Cardiac muscle cell (in vitro differentiated cells and primary cell): ENCODE results near the gene TNFRSF6B. TPM values are rescaled to one million over a fixed set of nuclear protein-coding genes. Genes with fewer than 3 reads are reported as not detected.

Experiments
- DNase-seq, 2 donors: peaks; one replicate each; pipeline versions ENCODE4 v3.0.0 to v3.0.0-alpha.2; 2010 to 2017; ENCODE audit warnings: low read depth in 1 of 2, low spot score in 1 of 2
- H3K27ac ChIP-seq: fragments of 200-600 bp; sonication (generic); 2 replicates; pipeline ENCODE4 v1.5.1; 2016
- H3K27me3 ChIP-seq: fragments of 200-600 bp; sonication (generic); 2 replicates; pipeline ENCODE4 v1.6.0; 2016; ENCODE audit warnings: control low read depth
- H3K36me3 ChIP-seq: fragments of 200-600 bp; sonication (generic); 2 replicates; pipeline ENCODE4 v1.5.1; 2016; ENCODE audit warnings: control low read depth
- H3K4me1 ChIP-seq: fragments of 200-600 bp; sonication (generic); 2 replicates; pipeline ENCODE4 v1.8.1; 2017; ENCODE audit warnings: low read depth, mild to moderate bottlenecking, mixed run types
- H3K4me3 ChIP-seq: fragments of 200-600 bp; sonication (generic); 2 replicates; pipeline ENCODE4 v1.5.1; 2016; ENCODE audit warnings: mild to moderate bottlenecking
- H3K9me3 ChIP-seq: fragments of 200-600 bp; sonication (generic); 2 replicates; pipeline ENCODE4 v1.5.1; 2017; ENCODE audit warnings: low read depth, mild to moderate bottlenecking, control low read depth
- CTCF ChIP-seq: IDR thresholded peaks from 2 replicates; pipeline ENCODE4 v1.5.1; 2012; ENCODE audit warnings: low read depth, mild to moderate bottlenecking, low read length
- polyA plus RNA-seq: library from polyadenylated mRNA; unstranded; fragments of >200 nt; fragmentation: Nextera tagmentation; extraction: Ambion mirVana; gene quantifications from 2 replicates; pipeline ENCODE4 v1.2.1, GENCODE V29; 2016
- total RNA-seq: library from RNA; depleted of rRNA; stranded (reverse); fragments of >200 nt; gene quantifications from 2 replicates; pipeline ENCODE4 v1.2.3, GENCODE V29; 2016

TNFRSF6B gene
- total and polyA plus RNA-seq, 2 experiments from 2014 or later = 4.9 to 10.3 TPM

GRCh38 chr20:63695424-63696305 is 787 bp upstream of the TNFRSF6B start:
- no peaks in the 10 kb centered on the region for H3K36me3 ChIP-seq
- H3K9me3 ChIP-seq = no peaks in the 10 kb centered on the region
- H3K27me3 ChIP-seq = no peaks in the 10 kb centered on the region
- H3K4me1 ChIP-seq = peaks cover 6% of the 10 kb centered on the region
- TF ChIP-seq CTCF = no peak
- no peak overlapping the region for H3K4me3 ChIP-seq
- no peak for DNase-seq
- no peak overlapping the region for H3K27ac ChIP-seq

GRCh38 chr20:63696306-63696627 is 185 bp upstream of the TNFRSF6B start:
- Histone ChIP-seq H3K27ac (no peak overlapping the region), H3K9me3 (no peaks in the 10 kb centered on the region), H3K27me3 (no peaks in the 10 kb centered on the region), H3K36me3 (no peaks in the 10 kb centered on the region), H3K4me1 (peaks cover 6% of the 10 kb centered on the region), H3K4me3 (no peak overlapping the region)
- no peak for TF ChIP-seq CTCF
- peak; percentile 41 to 46 for DNase-seq

GRCh38 chr20:63697357-63697867 is 960 bp downstream of the TNFRSF6B start:
- Histone ChIP-seq H3K36me3 (no peaks in the 10 kb centered on the region), H3K9me3 (no peaks in the 10 kb centered on the region), H3K4me3 (no peak overlapping the region), H3K27ac (no peak overlapping the region), H3K4me1 (peaks cover 6% of the 10 kb centered on the region), H3K27me3 (no peaks in the 10 kb centered on the region)
- no peak for DNase-seq
- TF ChIP-seq CTCF = no peak

GRCh38 chr20:63697868-63698545 is 1.6 kb downstream of the TNFRSF6B start:
- no peak for TF ChIP-seq CTCF
- H3K27ac ChIP-seq = no peak overlapping the region
- DNase-seq = no peak

GRCh38 chr20:63698739-63699465 is 2.5 kb downstream of the TNFRSF6B start:
- no peak for TF ChIP-seq CTCF
- Histone ChIP-seq H3K36me3 (no peaks in the 10 kb centered on the region), H3K4me1 (peaks cover 6% of the 10 kb centered on the region), H3K4me3 (no peak overlapping the region), H3K27me3 (no peaks in the 10 kb centered on the region), H3K27ac (no peak overlapping the region), H3K9me3 (no peaks in the 10 kb centered on the region)
- DNase-seq = peak in 1 of 2 donors; percentile 84

More at GRCh38 chr20:63697868-63698545, 1.6 kb downstream of the TNFRSF6B start:
- Histone ChIP-seq H3K4me3 (no peak overlapping the region), H3K9me3 (no peaks in the 10 kb centered on the region), H3K27me3 (no peaks in the 10 kb centered on the region), H3K4me1 (peaks cover 6% of the 10 kb centered on the region), H3K36me3 (no peaks in the 10 kb centered on the region)
